ENCODE results near the gene NPW.
"Not testable (repeated sequence)": the region's sequence is repeated elsewhere in the genome, so short reads cannot be mapped to it uniquely, and the experiment has no call there.

The NPW gene

GRCh38 chr16:2002406-2003230, 17.0 kb upstream of the NPW start:
- no peak for DNase-seq

GRCh38 chr16:2003231-2003826, 16.3 kb upstream of the NPW start:
- DNase-seq: no peak

GRCh38 chr16:2003827-2004641, 15.6 kb upstream of the NPW start:
- DNase-seq: peak; percentile 84 to 88

GRCh38 chr16:2004795-2005517, 14.6 kb upstream of the NPW start:
- no peak for DNase-seq

GRCh38 chr16:2005646-2006045, 13.9 kb upstream of the NPW start:
- DNase-seq: no peak

GRCh38 chr16:2006317-2006716, 13.3 kb upstream of the NPW start:
- DNase-seq: no peak

GRCh38 chr16:2007081-2007836, 12.3 kb upstream of the NPW start:
- no peak for DNase-seq

GRCh38 chr16:2008009-2008526, 11.5 kb upstream of the NPW start:
- DNase-seq: peak in 1 of 2 donors; percentile 26

- peak in 1 of 2 donors; percentile 33 for DNase-seq
Observed at GRCh38 chr16:2008631-2009163, 10.9 kb upstream of the NPW start.

GRCh38 chr16:2009164-2009711, 10.3 kb upstream of the NPW start:
- DNase-seq: no peak

GRCh38 chr16:2009791-2010510, 9.6 kb upstream of the NPW start, which contains the start of gene ZNF598:
Gene ZNF598 (minus strand): TSS chr16:2009821.
- peak; percentile 79 to 85 for DNase-seq

GRCh38 chr16:2011726-2012125, 7.9 kb upstream of the NPW start:
- DNase-seq: not testable (repeated sequence)

GRCh38 chr16:2013527-2013926, 6.1 kb upstream of the NPW start:
- no peak for DNase-seq

GRCh38 chr16:2015117-2015946, 4.3 kb upstream of the NPW start:
- peak in 1 of 2 donors; percentile 26 for DNase-seq

- no peak for DNase-seq
Observed at GRCh38 chr16:2015947-2016208, 3.7 kb upstream of the NPW start.

GRCh38 chr16:2016407-2016922, 3.1 kb upstream of the NPW start:
- no peak for DNase-seq

GRCh38 chr16:2019921-2020831, 591 bp downstream of the NPW start:
- DNase-seq: no peak

GRCh38 chr16:2022723-2023091, 3.1 kb downstream of the NPW start:
- DNase-seq: no peak
